Uterine smooth muscle cell (primary cell): ENCODE data around the gene ECSIT. TPM values are rescaled to one million over a fixed set of nuclear protein-coding genes. Genes with fewer than 3 reads are reported as not detected.

Source experiments
- total RNA-seq: library from RNA; depleted of rRNA; stranded (reverse); fragments of >200 nt; gene quantifications from 2 replicates; pipeline ENCODE4 v1.2.3, GENCODE V29; 2014

ECSIT gene, protein sequence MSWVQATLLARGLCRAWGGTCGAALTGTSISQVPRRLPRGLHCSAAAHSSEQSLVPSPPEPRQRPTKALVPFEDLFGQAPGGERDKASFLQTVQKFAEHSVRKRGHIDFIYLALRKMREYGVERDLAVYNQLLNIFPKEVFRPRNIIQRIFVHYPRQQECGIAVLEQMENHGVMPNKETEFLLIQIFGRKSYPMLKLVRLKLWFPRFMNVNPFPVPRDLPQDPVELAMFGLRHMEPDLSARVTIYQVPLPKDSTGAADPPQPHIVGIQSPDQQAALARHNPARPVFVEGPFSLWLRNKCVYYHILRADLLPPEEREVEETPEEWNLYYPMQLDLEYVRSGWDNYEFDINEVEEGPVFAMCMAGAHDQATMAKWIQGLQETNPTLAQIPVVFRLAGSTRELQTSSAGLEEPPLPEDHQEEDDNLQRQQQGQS
- 42.2 and 47.6 TPM in 2 replicates for total RNA-seq

DNA sequence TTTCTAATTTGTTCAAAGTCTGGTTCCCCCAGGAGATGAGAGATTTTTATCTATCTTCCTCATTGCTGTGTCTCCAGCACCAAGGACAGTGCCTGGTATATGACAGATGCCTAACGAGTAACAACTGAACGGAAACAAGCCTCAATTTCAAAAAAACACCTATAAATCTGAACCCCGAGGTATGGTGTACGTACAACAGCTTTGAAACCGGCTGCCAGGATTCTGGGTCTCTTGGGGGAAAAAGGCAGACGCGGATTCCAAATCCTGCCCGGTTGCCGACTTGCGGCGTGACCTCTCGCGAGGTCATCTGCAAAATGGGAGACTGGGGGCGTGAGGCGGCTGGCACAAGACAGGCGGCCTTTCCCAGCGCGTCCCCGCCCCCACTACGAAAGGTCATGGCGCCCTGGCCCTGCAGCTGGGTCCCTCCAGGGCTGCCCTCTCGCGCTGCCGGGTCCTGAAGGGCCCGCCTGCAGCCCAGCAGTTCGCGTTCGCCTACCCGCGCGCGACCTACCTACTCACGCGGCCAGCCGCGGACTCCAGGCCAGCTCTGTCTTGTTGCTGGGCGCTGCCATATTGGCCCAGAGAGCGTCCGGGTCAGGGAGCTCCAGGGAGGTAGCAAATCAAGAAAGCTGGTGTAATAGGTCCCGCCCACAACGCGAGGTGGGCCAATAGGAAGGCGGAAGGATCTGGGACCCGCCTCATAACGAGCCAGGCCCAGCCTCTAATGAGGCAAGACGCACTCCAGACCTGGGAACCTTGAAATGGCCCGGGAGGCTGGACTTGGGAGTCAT lies at the start of gene ECSIT:
TSS of gene ECSIT (minus strand) at position 584 of the 791 bp plus-strand sequence. CDS start 9,964 bp downstream, outside the sequence.

DNA sequence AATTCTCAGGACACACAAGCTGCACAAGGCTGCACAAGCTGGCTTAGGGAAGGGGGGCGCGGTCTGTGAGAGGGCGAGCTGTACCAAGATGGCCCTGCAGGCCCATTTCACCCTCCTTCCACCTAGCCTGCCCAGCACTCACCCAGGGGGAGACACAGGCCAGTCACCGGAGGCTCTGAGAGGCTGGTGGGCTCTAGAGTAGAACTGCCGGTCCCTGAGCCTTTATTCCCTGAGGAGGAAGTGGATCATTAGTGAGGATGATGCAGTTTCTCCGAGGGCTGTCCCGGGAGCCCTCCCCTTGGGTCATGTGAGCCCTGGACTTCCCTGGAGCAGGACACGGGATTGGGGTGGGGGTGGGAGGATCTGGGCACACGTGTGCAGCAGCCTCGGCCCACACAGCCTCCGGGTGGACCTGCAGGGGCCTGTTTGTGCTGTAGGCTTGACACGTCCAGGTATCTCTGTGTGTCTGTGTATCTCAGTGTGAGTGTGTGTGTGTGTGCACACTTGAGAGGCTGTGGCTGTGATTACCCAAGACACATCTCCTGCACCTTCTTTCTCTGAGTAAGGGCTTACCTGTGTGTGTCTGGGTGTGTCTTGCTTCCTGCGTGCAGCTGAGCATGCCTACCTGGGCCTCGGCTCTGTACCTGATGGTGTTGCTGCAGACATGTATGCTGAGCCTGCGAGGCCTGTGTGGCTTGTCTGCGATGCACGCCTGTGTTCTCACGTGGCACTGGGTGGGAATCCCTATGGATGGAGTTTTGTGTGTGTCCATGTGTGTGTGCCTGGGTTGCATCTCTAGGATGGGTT lies 48.7 kb upstream of the ECSIT start, which contains the start of gene ACP5:
TSS of gene ACP5 (minus strand) at position 195 of the 807 bp plus-strand sequence. CDS start 328 bp downstream, outside the sequence.

DNA sequence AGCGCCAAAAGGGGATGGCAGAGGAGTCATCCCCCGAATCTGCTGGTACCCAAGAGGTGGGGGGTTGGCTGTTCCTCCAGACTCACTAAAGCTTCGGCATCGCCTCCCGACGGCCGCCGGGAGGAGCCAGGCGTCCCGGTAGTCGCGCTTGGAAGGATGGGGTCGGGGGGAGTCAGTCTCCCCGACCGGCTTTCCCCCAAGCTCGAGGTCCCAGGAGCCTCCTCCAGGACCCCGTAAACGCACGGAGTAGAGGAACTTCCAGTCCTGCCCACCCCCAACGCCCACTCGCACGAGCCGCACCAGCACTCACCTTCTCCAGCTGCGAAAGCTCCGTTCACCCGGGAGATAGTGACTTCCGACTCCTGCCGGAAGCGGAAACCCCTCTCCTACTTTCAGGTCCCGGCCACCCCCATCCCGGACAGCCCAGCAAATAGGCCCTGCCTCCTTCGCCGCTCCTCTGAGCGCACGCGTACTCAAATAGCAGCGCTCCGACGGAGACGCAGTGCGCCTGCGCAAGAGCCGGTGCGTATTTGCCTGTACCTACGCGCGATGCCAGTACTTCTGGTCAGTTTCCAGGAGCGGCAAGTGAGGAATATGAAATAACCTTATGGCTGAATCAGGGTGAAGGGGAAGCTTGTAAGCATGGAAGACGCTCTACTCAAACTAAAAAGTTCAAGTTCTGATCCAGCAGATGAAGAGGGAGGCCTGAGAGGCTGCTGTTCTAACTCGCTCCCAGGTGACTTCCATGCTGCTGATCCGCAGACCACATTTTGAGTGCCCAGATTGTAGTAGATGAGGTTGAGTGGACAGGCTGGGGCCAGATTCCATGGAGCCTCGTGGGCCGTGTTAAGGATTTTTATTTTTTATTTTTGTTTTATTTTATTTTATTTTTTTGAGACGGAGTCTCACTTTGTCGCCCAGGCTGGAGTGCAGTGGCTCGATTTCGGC lies 30.2 kb upstream of the ECSIT start, which contains the start of gene ELOF1:
TSS of gene ELOF1 (minus strand) at position 350 of the 948 bp plus-strand sequence. CDS start 4,883 bp downstream, outside the sequence.

DNA sequence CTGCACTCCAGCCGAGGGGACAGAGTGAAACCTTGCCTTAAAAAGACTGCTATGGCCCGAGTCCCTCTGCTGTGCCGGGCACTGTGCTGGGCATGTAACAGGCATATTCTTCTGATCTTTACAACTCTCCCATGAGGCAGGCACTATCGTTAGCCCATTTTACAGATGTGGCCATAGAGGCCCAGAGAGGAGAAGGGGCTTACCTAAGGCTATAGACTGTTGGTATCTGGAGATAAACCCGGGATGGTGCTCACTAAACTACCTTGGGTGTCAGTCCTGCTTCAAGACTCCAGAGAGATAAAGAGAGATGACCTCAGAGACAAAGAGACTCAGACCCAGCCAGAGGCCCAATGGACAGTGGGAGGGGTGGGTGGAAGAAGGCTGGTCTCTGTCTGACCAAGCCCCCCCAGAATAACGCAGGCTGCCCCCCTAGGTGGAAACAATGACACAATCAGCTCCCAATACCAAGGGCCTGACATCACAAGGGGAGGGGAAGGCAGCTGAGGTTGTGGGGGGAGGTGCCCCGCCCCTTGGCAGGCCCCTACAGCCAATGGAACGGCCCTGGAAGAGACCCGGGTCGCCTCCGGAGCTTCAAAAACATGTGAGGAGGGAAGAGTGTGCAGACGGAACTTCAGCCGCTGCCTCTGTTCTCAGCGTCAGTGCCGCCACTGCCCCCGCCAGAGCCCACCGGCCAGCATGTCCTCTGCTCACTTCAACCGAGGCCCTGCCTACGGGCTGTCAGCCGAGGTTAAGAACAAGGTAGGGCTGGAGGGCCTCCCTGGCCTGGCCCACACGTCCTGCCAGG lies 9.5 kb upstream of the ECSIT start, which contains the start of gene CNN1:
TSS of gene CNN1 (plus strand) at position 620 of the 805 bp plus-strand sequence. CDS start at position 697, 77 bp downstream.

DNA sequence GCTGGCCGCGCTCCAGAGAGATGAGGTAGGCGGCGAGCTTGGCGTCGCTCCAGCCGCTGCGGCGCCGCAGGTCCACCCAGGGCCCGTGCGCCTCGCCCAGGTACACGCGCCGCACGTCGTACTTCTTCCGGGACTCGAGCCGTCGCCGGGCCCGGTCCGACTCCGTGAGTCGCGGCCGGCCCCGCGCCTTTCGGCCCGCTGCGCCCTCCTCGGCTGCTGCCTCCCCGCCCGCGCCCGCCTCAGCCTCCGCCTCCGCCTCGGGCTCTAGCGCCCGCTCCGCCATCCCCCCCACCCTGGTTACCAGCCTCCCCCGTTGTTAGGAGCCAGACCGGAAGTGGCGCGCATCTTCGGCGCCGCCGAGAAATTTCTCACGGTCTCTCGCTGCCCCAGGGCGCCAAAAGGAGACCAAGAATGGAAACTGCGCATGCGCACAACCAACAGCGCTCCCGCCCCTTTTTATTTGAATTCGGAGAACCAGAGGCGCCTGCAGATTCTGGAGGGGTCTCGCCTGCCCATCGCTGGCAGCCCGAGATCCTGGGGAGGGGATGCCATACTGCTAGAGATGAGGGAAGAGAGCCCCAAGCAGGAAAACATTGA lies 23.3 kb downstream of the ECSIT start, which contains the start of gene ZNF653:
TSS of gene ZNF653 (minus strand) at position 336 of the 597 bp plus-strand sequence. CDS start at position 283, 53 bp downstream.

DNA sequence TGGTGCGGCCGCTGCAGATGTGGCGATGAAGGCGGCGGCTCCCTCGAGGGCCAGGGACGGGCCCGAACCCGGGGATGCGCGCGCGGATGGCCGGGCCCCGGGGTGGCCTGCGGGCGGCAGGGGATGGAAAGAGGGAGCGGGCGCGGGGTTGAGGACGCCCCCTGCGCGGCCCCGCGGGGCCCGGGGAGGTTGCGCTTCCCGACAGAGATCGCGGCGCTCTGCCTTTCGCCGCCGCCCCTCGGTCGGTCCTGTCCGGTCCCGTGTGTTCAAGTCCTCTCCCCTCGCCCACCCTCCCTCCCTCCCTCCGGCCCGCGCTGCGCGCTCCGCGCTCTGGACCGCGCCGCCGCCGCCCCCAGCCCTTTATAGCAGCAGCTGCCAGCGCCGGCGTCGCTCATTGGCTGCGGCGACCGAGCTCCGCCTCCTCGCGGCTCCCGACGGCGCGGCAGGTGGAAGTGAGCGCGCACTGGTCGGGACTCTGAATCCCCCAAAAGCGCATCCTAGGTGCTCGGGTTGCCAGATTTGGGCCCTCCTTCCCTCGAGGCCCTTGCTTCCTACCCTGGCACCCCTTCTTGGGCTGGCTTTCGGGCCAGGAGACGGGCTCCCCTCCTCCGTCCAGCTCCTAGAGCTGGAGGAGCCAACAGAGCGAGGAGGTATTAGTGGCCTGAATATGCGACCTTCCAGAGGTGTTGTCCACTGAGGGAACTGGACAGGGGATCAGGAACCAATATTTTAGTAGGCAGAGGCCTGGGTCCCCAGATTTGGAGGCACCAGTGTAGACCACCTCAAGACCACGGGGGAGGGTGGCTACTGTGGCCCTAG lies 48.0 kb downstream of the ECSIT start, which contains the start of gene ELAVL3:
TSS of gene ELAVL3 (minus strand) at position 332 of the 819 bp plus-strand sequence. CDS start 438 bp downstream, outside the sequence.

Other genes with a start within 250 kb of the ECSIT start
- not detected in 2 replicates for gene TSPAN16, start 233.0 kb downstream of the ECSIT start, total RNA-seq
- gene RAB3D, start 189.5 kb downstream of the ECSIT start, total RNA-seq: 5.5 and 6.4 TPM in 2 replicates
- gene TMEM205, start 182.9 kb downstream of the ECSIT start, total RNA-seq: 64.9 and 71.7 TPM in 2 replicates
- 3.9 and 10.4 TPM in 2 replicates for gene CCDC159, start 182.6 kb downstream of the ECSIT start, total RNA-seq
- gene PLPPR2, start 173.7 kb downstream of the ECSIT start, total RNA-seq: 7.9 and 11.4 TPM in 2 replicates
- 0.33 and 0.62 TPM in 2 replicates for gene SWSAP1, start 154.5 kb downstream of the ECSIT start, total RNA-seq
- 6.7 and 8.1 TPM in 2 replicates for gene EPOR, start 144.8 kb downstream of the ECSIT start, total RNA-seq
- 0.50 and 1.00 TPM in 2 replicates for gene RGL3, start 109.8 kb downstream of the ECSIT start, total RNA-seq
- gene ODAD3, start 94.0 kb downstream of the ECSIT start, total RNA-seq: 0.22 and 0.37 TPM in 2 replicates
- gene PRKCSH, start 93.5 kb downstream of the ECSIT start, total RNA-seq: 118 and 167 TPM in 2 replicates
- 0.12 TPM in 1 of 2 replicates, not detected in the other for gene ELAVL3, start 48.1 kb downstream of the ECSIT start, total RNA-seq
- gene ZNF653, start 23.3 kb downstream of the ECSIT start, total RNA-seq: 8.2 and 10.6 TPM in 2 replicates
- gene CNN1, start 9.7 kb upstream of the ECSIT start, total RNA-seq: 20.4 and 37.0 TPM in 2 replicates
- gene ELOF1, start 30.1 kb upstream of the ECSIT start, total RNA-seq: 26.0 and 31.2 TPM in 2 replicates
- 2.7 and 9.9 TPM in 2 replicates for gene ACP5, start 48.5 kb upstream of the ECSIT start, total RNA-seq
- 22.6 and 24.9 TPM in 2 replicates for gene ZNF627, start 68.3 kb upstream of the ECSIT start, total RNA-seq
- 5.5 and 7.9 TPM in 2 replicates for gene ZNF823, start 209.8 kb upstream of the ECSIT start, total RNA-seq
- 13.0 and 16.4 TPM in 2 replicates for gene ZNF441, start 237.9 kb upstream of the ECSIT start, total RNA-seq